GM06990 (cell line): ENCODE results near the gene IL31RA.

ENCODE experiments used
- DNase-seq: peaks from one replicate; pipeline ENCODE4 v3.0.0-alpha.2; 2011; ENCODE audit not compliant: insufficient read length; ENCODE audit errors: extremely low read depth
- H3K27me3 ChIP-seq: replicated peaks from 2 replicates; pipeline ENCODE4 v1.6.0; 2011; ENCODE audit warnings: low read length; ENCODE audit not compliant: control insufficient read depth, insufficient read depth
- H3K36me3 ChIP-seq: 2 replicates; pipeline ENCODE4 v1.5.1; 2011; ENCODE audit warnings: low read length; ENCODE audit not compliant: control insufficient read depth, insufficient read depth
- H3K4me3 ChIP-seq: replicated peaks from 2 replicates; pipeline ENCODE4 v1.5.1; 2011; ENCODE audit warnings: low read depth, mild to moderate bottlenecking, control low read depth, low read length
- CTCF ChIP-seq: IDR thresholded peaks from 2 replicates; pipeline ENCODE4 v1.5.1; 2011; ENCODE audit warnings: low read length, control low read depth, mild to moderate bottlenecking, inconsistent platforms; ENCODE audit not compliant: insufficient read depth, poor library complexity, severe bottlenecking

The IL31RA gene

GRCh38 chr5:55923177-55923771 is 72.1 kb downstream of the IL31RA start:
- Histone ChIP-seq H3K4me3 (peak overlapping the region; percentile 45), H3K36me3 (no peaks in the 10 kb centered on the region), H3K27me3 (no peaks in the 10 kb centered on the region; the same call in 1 of the 2 replicates)
- no peak for DNase-seq
- no peak for TF ChIP-seq CTCF

GRCh38 chr5:55923865-55924500 is 72.8 kb downstream of the IL31RA start:
- H3K36me3 ChIP-seq = no peaks in the 10 kb centered on the region
- no peak for TF ChIP-seq CTCF
- no peaks in the 10 kb centered on the region; the same call in 1 of the 2 replicates for H3K27me3 ChIP-seq
- no peak overlapping the region for H3K4me3 ChIP-seq
- DNase-seq = no peak

DNA sequence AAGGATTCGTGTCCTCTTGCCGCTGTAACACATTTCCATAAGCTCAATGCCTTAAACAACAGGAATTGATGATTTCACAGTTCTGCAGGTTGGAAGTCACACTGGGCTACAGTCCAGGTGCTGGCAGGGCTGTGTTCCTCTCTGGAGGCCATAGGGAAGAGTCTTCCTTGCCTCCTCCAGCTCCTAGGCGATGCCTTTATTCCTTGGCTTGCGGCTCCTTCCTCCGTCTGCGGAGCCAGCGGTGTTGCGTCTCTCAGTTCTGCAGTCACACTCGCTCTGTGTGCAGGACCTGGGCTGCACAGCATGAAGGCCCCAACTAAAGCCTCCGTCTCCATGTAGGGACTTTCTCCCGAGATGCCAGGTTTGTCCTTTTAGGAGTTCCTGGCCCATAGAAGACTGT is 73.6 kb downstream of the IL31RA start:
- no peak overlapping the region for H3K4me3 ChIP-seq
- TF ChIP-seq CTCF = no peak
- no peak for DNase-seq
- no peaks in the 10 kb centered on the region; the same call in 1 of the 2 replicates for H3K27me3 ChIP-seq
- no peaks in the 10 kb centered on the region for H3K36me3 ChIP-seq

- Histone ChIP-seq H3K27me3 (no peaks in the 10 kb centered on the region; the same call in 1 of the 2 replicates), H3K36me3 (no peaks in the 10 kb centered on the region), H3K4me3 (no peak overlapping the region)
- DNase-seq = no peak
- no peak for TF ChIP-seq CTCF
Measured at GRCh38 chr5:55925181-55925580, 74.0 kb downstream of the IL31RA start.

DNA sequence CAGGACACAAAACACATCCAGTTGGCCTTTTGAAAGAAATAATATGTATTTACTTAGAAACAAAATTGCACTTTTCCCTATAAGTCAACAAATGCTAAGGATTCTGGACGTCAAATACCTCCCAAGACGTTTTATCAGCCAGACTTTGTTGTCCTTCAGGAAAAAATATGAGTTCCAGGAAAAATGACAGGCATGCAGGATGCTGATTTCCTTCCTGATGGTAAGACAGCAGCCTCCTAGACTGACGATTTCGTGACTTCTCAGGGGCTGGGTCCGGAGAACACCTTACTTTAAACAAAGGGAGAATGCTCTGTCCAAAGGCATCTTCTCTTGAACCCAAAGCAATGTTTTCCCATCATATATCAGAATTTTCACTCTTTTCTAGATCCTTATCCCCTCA is 74.6 kb downstream of the IL31RA start:
- no peaks in the 10 kb centered on the region for H3K36me3 ChIP-seq
- DNase-seq = no peak
- no peak overlapping the region for H3K4me3 ChIP-seq
- H3K27me3 ChIP-seq = no peaks in the 10 kb centered on the region; the same call in 1 of the 2 replicates
- TF ChIP-seq CTCF = no peak
